RWPE1 (cell line): ENCODE data around the gene MYO1B.

Experiments used
- CTCF ChIA-PET: fragments of 350-600 bp; sonication (Branson Sonifier 250); formaldehyde crosslinking; extraction: SDS; loops from one replicate; lab custom pipeline; 2021; lab: Yijun Ruan, JAX
- POLR2A ChIA-PET: fragments of 400-600 bp; formaldehyde crosslinking; extraction: SDS; loops from one replicate; lab custom pipeline; 2020; ENCODE audit warnings: antibody characterized with exemption; ENCODE audit not compliant: low non-redundant PET; lab: Yijun Ruan, JAX
- DNase-seq: peaks from one replicate; pipeline ENCODE4 v3.0.0; 2012; ENCODE audit warnings: low spot score
- H3K27ac ChIP-seq: fragments of 450-650 bp; 2 replicates; pipeline ENCODE4 v1.5.1; 2017
- TF ChIP-seq, protein P1 (sequence below): fragments of 450-650 bp; conservative IDR thresholded peaks from 2 replicates; pipeline ENCODE4 v1.5.1; 2017; ENCODE audit warnings: low read depth, mild to moderate bottlenecking

Gene MYO1B

DNA sequence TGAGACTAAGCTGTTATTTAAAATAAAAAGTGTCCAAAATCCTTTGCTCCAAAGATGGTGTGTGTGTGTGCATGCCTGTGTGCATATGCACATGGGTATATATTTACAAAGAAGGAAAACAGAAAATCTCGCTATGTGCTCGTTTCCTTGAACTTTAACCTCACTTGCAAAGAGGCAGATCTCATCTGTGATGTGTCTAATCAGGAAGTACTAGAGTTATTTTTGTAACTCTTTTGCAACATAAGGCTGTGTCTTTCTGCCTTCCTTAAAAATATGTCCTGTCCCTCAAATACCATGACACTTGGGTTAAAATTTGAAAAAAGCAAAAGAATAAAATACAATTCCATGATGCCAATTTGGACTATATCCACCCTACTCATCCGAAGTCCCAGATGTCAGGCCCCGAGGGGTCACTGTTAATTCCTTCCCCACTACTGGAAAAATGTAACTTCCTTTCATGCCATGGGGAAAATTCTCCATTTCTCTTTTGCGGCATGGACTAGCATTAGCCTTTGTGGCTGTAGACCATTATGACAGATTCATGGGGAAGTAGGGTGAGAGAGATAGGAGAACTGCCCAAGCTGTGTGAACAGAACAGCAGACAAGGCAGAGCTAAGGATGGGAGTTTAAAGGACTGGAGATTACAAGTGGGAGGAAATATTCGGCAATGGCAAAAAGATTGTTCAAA is 191.3 kb downstream of the MYO1B start:
- DNase-seq: no peak
- TF ChIP-seq, protein P1, sequence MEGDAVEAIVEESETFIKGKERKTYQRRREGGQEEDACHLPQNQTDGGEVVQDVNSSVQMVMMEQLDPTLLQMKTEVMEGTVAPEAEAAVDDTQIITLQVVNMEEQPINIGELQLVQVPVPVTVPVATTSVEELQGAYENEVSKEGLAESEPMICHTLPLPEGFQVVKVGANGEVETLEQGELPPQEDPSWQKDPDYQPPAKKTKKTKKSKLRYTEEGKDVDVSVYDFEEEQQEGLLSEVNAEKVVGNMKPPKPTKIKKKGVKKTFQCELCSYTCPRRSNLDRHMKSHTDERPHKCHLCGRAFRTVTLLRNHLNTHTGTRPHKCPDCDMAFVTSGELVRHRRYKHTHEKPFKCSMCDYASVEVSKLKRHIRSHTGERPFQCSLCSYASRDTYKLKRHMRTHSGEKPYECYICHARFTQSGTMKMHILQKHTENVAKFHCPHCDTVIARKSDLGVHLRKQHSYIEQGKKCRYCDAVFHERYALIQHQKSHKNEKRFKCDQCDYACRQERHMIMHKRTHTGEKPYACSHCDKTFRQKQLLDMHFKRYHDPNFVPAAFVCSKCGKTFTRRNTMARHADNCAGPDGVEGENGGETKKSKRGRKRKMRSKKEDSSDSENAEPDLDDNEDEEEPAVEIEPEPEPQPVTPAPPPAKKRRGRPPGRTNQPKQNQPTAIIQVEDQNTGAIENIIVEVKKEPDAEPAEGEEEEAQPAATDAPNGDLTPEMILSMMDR: no peak
- H3K27ac ChIP-seq: no peak overlapping the region
- POLR2A ChIA-PET: no interaction called here
- CTCF ChIA-PET: interaction anchor here (0.5 kb wide), 1 partner anchor 52 kb away, joined by 3 read pairs; no protein-coding TSS in a partner anchor

DNA sequence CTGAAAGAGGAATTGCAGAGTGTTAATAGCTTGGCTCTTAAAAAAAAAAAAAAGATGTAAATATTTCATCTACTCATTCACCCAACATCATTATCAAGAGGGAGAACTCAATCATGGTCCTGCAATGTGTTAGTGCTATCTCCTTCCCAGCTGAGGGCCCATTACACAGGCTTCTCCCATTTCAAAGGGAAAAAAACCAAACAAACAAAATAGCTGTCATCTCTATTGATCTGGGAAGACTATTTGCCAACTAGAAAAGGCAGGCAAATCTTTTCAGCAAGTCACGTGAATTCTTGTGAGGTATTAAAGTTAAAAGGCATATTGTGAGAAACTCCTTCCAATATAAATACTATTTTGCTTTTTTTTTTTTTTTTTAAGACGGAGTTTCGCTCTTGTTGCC is 194.3 kb downstream of the MYO1B start:
- DNase-seq: no peak
- H3K27ac ChIP-seq: no peak overlapping the region
- TF ChIP-seq, protein P1: no peak
- ChIA-PET POLR2A (no interaction called here), CTCF (no interaction called here)

DNA sequence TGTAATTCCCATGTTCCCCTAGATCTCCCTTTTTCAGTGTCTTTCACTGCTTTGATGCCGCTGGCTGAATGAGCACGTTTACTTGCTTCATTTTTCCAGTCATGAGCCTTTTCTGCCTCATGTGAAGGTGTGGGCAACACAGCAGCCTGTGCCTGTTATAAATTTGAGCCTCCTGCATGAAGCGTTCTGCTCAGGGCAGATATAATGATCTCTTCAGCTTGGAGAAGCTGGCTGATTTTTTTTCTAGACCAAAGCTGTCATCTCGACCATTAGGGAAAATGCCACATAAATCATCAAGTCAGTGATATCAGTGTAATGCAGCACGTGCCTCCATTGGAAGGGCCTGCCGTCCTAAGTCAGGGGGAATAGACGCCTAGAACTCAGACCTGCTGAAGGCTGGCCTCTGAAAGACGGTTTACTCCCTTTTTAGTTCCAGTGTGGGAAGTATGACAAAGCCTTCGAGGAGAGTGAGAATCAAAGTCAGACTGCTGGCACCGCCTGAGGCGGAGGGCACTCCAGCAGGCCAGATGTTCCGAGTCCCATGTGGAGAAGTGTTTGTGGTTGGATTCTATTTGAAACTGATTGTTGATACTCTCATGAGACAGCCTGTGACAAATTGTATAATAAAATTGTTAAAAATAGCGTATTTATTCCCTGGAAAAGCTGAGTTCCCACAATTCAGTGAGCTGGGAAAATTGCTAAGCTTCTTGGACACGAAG is 196.5 kb downstream of the MYO1B start:
- CTCF ChIA-PET: no interaction called here
- TF ChIP-seq, protein P1: no peak
- POLR2A ChIA-PET: no interaction called here
- H3K27ac ChIP-seq: no peak overlapping the region
- no peak for DNase-seq

DNA sequence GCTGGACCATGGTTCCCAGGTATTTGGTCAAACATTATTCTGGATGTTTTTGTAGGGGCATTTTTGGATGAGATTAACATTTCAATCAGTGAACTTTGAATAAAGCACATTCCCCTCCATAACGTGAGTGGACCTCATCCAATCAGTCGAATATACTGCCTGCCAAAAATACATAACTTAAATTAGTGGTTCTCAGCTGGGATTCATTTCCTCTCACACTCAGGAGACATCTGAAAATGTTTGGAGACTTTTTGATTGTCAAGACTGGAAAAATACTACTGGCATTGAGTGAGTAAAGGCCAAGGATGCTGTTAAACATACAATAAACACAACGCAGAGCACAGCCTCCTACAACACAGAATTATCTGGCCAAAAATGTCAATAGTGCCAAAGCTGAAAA is 198.2 kb downstream of the MYO1B start:
- TF ChIP-seq, protein P1: no peak
- H3K27ac ChIP-seq: no peak overlapping the region
- CTCF ChIA-PET: no interaction called here
- POLR2A ChIA-PET: no interaction called here
- DNase-seq: no peak

DNA sequence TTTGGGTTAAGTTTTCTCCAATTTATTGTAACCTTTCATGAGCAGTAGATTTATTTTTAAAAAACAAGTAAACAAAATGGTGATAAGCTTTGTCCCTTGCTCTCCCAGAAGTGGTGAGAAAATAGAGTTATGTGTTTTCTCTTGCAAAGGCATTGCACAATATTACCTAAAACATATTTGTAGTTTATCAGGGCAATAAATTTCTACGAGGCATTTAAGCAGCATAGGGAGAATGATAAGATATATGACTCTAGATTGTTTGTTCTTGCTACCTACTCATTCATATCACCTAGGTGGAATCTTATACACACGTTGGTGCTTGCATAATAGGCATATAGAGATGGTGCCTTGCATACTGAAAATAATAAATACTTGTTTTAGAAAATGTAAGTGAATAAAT is 201.7 kb downstream of the MYO1B start:
- CTCF ChIA-PET: interaction anchor here (0.6 to 1.0 kb wide), 2 partner anchors 38 to 108 kb away, joined by 3 to 5 read pairs; no protein-coding TSS in a partner anchor
- TF ChIP-seq, protein P1: no peak

DNA sequence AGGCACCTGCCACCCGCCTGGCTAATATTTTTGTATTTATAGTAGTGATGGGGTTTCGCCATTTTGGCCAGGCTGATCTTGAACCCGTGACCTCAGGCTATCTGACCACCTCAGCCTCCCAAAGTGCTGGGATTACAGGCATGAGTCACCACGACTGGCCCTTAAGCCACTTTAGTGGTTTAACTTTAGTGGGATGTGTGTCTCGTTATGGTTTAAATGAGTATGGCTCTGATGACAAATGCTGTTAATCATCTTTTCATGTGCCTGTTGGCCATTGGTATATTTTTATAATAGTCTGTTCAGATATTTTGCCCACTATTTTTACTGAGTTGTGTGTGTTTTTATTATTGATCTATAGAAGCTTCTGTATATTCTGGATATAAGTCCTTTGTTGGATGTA is 205.9 kb downstream of the MYO1B start:
- ChIA-PET POLR2A (no interaction called here), CTCF (no interaction called here)
- TF ChIP-seq, protein P1: no peak
- no peak overlapping the region for H3K27ac ChIP-seq
- DNase-seq: no peak

More for the DNA sequence above, 201.7 kb downstream of the MYO1B start:
- POLR2A ChIA-PET: no interaction called here
- DNase-seq: no peak
- H3K27ac ChIP-seq: no peak overlapping the region
